Activated CD4-positive, alpha-beta memory T cell treated with anti-CD3 and anti-CD28 coated beads for 36 hours (primary cell): ENCODE measurements around the gene KRT38. TPM values are rescaled to one million over a fixed set of nuclear protein-coding genes. Genes with fewer than 3 reads are reported as not detected.

Source experiments
- CTCF ChIA-PET: fragments of 350-600 bp; sonication (Branson Sonifier 250); formaldehyde crosslinking; loops from one replicate; lab custom pipeline; 2021; ENCODE audit warnings: antibody characterized with exemption, inconsistent platforms; lab: Charles Lee
- POLR2A ChIA-PET: fragments of 350-600 bp; sonication (Branson Sonifier 250); formaldehyde crosslinking; loops from one replicate; lab custom pipeline; 2021; ENCODE audit warnings: antibody characterized with exemption; lab: Charles Lee
- DNase-seq: peaks from one replicate; pipeline ENCODE4 v3.0.0-alpha.2; 2020
- H3K27ac Mint-ChIP-seq: one replicate; pipeline ENCODE4 v1.8.0; 2021; ENCODE audit warnings: mixed read lengths
- H3K27me3 Mint-ChIP-seq: one replicate; pipeline ENCODE4 v1.8.0; 2021; ENCODE audit warnings: mixed read lengths
- H3K36me3 Mint-ChIP-seq: one replicate; pipeline ENCODE4 v1.8.0; 2021; ENCODE audit warnings: mixed read lengths
- H3K4me1 Mint-ChIP-seq: one replicate; pipeline ENCODE4 v1.8.0; 2021; ENCODE audit warnings: low read depth, mixed read lengths
- H3K4me3 Mint-ChIP-seq: one replicate; pipeline ENCODE4 v1.8.0; 2021; ENCODE audit warnings: mild to moderate bottlenecking, mixed read lengths
- H3K9me3 Mint-ChIP-seq: one replicate; pipeline ENCODE4 v1.8.0; 2021; ENCODE audit warnings: mixed read lengths
- intact Hi-C: fragments of 100-400 bp; cut with micrococcal nuclease; formaldehyde crosslinking; loops from one replicate; pipeline ENCODE4 v1.15.1; 2023
- total RNA-seq, 2 experiments: library from RNA; stranded (reverse); gene quantifications; one replicate each; pipeline ENCODE4 v1.2.3, GENCODE V29; 2021

KRT38 gene
- total RNA-seq: not detected

DNA sequence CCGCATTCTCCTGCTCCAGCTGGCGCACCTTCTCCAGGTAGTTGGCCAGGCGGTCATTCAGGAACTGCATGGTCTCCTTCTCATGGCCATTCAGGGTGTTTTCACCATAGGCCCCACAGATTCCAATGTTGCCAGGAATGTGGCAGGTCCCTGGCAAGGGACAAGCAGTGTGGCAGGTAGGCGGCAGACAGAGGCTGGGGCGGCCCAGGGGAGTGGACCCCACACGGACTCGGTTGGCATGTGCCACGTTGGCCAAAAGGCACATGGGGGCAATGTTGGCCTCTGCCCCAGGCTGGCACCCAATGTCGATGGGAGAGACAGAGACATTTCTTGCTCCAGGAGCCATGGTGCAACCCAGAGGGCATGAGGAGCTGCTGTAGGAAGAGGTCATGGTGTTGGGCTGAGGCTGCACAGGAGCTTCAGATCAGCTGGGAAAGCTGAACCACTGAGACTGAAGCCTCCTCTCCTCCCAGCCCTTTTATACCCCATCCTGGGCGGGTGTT, at the start of gene KRT38:
Gene KRT38 (minus strand): TSS at position 453 of the 503 bp plus-strand sequence. CDS start 62 bp downstream, at position 391.
- H3K27ac Mint-ChIP-seq: no peak within 1 kb of the TSS
- CTCF ChIA-PET: no interaction called here
- no peak within 1 kb of the TSS for H3K4me3 Mint-ChIP-seq
- no peaks in the 10 kb centered on the region for H3K9me3 Mint-ChIP-seq
- H3K27me3 Mint-ChIP-seq: no peaks in the 10 kb centered on the region
- no peak for DNase-seq
- POLR2A ChIA-PET: no interaction called here
- H3K36me3 Mint-ChIP-seq: no peaks in the 10 kb centered on the region
- intact Hi-C loops: no loop called here
- H3K4me1 Mint-ChIP-seq: no peaks in the 10 kb centered on the region

DNA sequence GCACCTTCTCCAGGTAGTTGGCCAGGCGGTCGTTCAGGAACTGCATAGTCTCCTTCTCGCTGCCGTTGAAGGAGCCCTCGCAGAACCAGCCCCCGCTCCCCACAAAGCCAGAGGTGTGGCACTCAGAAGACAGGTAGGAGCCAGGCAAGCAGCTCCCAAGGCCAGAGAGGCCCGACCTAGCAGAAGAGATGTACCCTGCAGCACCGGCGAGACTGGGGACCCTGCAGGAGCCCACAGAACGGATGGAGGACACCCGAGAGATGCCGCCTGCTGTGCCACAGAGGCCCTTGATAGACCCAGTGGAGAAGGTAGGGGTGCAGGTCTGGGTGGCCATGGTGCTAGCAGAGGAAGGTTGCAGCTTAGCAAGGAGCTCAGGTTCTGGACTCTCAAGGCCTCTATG, 48.7 kb upstream of the KRT38 start, which contains the start of gene KRT36:
Gene KRT36 (minus strand): TSS at position 380 of the 400 bp plus-strand sequence. CDS start 46 bp downstream, at position 334.
- intact Hi-C loops: no loop called here
- H3K4me1 Mint-ChIP-seq: peaks cover 9% of the 10 kb centered on the region
- no peaks in the 10 kb centered on the region for H3K36me3 Mint-ChIP-seq
- H3K27ac Mint-ChIP-seq: no peak within 1 kb of the TSS
- CTCF ChIA-PET: interaction anchor here (0.9 to 7.9 kb wide), 3 partner anchors 60 to 173 kb away, joined by 3 to 41 read pairs (median 15); no protein-coding TSS in a partner anchor
- H3K4me3 Mint-ChIP-seq: no peak within 1 kb of the TSS
- POLR2A ChIA-PET: no interaction called here
- no peak for DNase-seq
- H3K9me3 Mint-ChIP-seq: no peaks in the 10 kb centered on the region
- H3K27me3 Mint-ChIP-seq: no peaks in the 10 kb centered on the region

DNA sequence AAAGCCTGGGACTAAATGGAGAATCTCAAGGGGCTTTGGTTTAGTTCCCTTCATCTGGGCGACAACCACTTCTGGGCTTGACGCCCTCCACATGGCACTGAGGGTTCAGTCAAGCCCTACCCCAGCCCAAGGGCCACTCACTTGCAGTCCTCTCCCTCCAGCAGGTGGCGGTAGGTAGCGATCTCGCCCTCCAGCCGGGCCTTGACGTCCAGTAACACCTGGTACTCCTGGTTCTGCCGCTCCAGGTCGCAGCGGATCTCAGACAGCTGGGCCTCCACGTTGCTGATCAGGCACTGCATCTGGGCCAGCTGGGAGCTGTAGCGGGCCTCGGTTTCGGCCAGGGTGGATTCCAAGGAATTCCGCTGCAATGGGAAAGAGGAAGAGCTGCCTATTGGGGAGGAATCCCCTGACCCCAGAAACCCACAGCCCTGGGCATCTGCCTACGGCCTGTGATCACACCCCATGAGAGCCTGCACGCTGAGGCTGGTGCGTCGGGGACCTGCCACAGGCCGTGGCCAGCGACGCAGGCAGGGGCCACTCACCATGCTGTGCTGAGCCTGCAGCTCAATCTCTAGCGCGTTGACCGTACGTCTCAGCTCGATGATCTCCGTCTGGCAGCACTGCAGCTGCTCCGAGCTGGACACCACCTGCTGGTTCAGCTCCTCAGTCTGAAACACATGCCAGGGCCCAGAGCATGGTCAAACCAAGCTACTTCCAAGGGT, 46.2 kb upstream of the KRT38 start:
- ChIA-PET CTCF (interaction anchor here (0.7 to 7.9 kb wide), 8 partner anchors 9 to 176 kb away, joined by 3 to 41 read pairs (median 4); no protein-coding TSS in a partner anchor), POLR2A (no interaction called here)
- DNase-seq: peak; percentile 60
- Mint-ChIP-seq H3K9me3 (no peaks in the 10 kb centered on the region), H3K4me3 (no peak overlapping the region), H3K36me3 (no peaks in the 10 kb centered on the region), H3K27ac (no peak overlapping the region), H3K27me3 (no peaks in the 10 kb centered on the region), H3K4me1 (peaks cover 9% of the 10 kb centered on the region)
- intact Hi-C loops: no loop called here

- H3K36me3 Mint-ChIP-seq: no peaks in the 10 kb centered on the region
- no peaks in the 10 kb centered on the region for H3K9me3 Mint-ChIP-seq
- no peaks in the 10 kb centered on the region for H3K27me3 Mint-ChIP-seq
- H3K4me1 Mint-ChIP-seq: peaks cover 9% of the 10 kb centered on the region
- H3K4me3 Mint-ChIP-seq: no peak overlapping the region
- no peak overlapping the region for H3K27ac Mint-ChIP-seq
- no peak for DNase-seq
- ChIA-PET POLR2A (no interaction called here), CTCF (interaction anchor here (1.3 to 7.9 kb wide), 3 partner anchors 12 to 176 kb away, joined by 3 to 41 read pairs (median 15); no protein-coding TSS in a partner anchor)
- intact Hi-C loops: no loop called here
These were observed 45.5 kb upstream of the KRT38 start for GRCh38 chr17:41486316-41486715.

- Mint-ChIP-seq H3K36me3 (no peaks in the 10 kb centered on the region), H3K4me3 (no peak overlapping the region), H3K4me1 (peaks cover 3% of the 10 kb centered on the region), H3K27me3 (no peaks in the 10 kb centered on the region), H3K9me3 (no peaks in the 10 kb centered on the region), H3K27ac (no peak overlapping the region)
- DNase-seq: no peak
- intact Hi-C loops: no loop called here
- POLR2A ChIA-PET: no interaction called here
- CTCF ChIA-PET: interaction anchor here (1.1 to 7.9 kb wide), 3 partner anchors 12 to 178 kb away, joined by 4 to 41 read pairs (median 5); no protein-coding TSS in a partner anchor
These were observed 44.4 kb upstream of the KRT38 start for GRCh38 chr17:41484920-41485904.

- no peak for DNase-seq
- ChIA-PET CTCF (interaction anchor here (1.1 to 7.9 kb wide), 3 partner anchors 13 to 179 kb away, joined by 4 to 41 read pairs (median 5); no protein-coding TSS in a partner anchor), POLR2A (no interaction called here)
- Mint-ChIP-seq H3K27me3 (no peaks in the 10 kb centered on the region), H3K9me3 (no peaks in the 10 kb centered on the region), H3K36me3 (no peaks in the 10 kb centered on the region), H3K27ac (no peak overlapping the region), H3K4me1 (no peaks in the 10 kb centered on the region), H3K4me3 (no peak overlapping the region)
- intact Hi-C loops: no loop called here
These were observed 43.4 kb upstream of the KRT38 start for GRCh38 chr17:41483991-41484826.

- Mint-ChIP-seq H3K27me3 (no peaks in the 10 kb centered on the region), H3K4me1 (no peaks in the 10 kb centered on the region), H3K27ac (no peak overlapping the region), H3K4me3 (no peak overlapping the region), H3K36me3 (no peaks in the 10 kb centered on the region), H3K9me3 (no peaks in the 10 kb centered on the region)
- no peak for DNase-seq
- CTCF ChIA-PET: interaction anchor here (7.9 kb wide), 1 partner anchor 66 kb away, joined by 41 read pairs; no protein-coding TSS in a partner anchor
- intact Hi-C loops: no loop called here
- POLR2A ChIA-PET: no interaction called here
These were observed 42.7 kb upstream of the KRT38 start for GRCh38 chr17:41483531-41483930.

DNA sequence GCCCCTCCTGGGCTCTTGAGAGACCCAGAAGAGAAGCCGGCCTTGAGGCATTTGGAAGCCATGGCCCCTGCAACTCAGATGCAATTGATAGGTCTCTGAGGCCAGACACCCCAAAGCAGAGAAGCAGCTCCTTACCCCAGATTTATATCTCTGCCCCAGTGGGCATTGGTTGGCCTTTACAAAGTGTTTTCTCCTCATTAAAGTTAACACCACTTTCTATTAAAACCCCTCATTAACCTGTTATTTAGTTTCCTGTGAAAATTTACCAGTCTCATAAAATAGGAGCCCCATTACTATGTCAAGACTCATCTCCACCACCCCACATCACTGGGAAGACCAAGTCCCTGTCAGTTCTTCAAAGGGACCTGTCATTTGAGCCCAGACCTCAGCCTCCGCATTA, 40.3 kb upstream of the KRT38 start, which contains the start of gene KRT35:
Gene KRT35 (minus strand): TSS at position 116 of the 400 bp plus-strand sequence. CDS start 54 bp downstream, at position 62.
- no peaks in the 10 kb centered on the region for H3K4me1 Mint-ChIP-seq
- H3K27me3 Mint-ChIP-seq: no peaks in the 10 kb centered on the region
- ChIA-PET CTCF (interaction anchor here (1.3 to 1.8 kb wide), 2 partner anchors 69 to 571 kb away, joined by 3 to 6 read pairs; no protein-coding TSS in a partner anchor), POLR2A (no interaction called here)
- H3K4me3 Mint-ChIP-seq: no peak within 1 kb of the TSS
- no peak within 1 kb of the TSS for H3K27ac Mint-ChIP-seq
- intact Hi-C loops: no loop called here
- no peaks in the 10 kb centered on the region for H3K36me3 Mint-ChIP-seq
- no peaks in the 10 kb centered on the region for H3K9me3 Mint-ChIP-seq
- DNase-seq: no peak

DNA sequence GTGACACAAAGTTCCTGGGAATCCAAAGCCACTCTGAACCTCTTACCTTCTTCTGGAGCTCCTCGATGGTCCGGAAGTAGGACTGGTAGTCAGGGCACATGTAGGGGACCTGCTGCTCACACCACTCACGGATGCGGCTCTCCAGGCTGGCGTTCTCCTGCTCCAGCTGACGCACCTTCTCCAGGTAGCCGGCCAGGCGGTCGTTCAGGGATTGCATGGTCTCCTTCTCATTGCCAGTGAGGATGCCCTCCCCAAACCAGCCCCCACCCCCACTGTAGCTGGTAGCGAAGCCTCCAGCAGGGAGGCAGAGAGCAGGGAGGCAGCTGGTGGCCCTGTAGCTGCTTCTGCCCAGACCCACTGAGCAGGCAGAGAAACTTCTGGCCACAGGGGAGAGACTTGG, 39.8 kb upstream of the KRT38 start:
- Mint-ChIP-seq H3K36me3 (no peaks in the 10 kb centered on the region), H3K27ac (no peak overlapping the region), H3K4me1 (no peaks in the 10 kb centered on the region), H3K4me3 (no peak overlapping the region), H3K27me3 (no peaks in the 10 kb centered on the region), H3K9me3 (no peaks in the 10 kb centered on the region)
- POLR2A ChIA-PET: no interaction called here
- CTCF ChIA-PET: interaction anchor here (1.3 to 1.8 kb wide), 2 partner anchors 69 to 571 kb away, joined by 3 to 6 read pairs; no protein-coding TSS in a partner anchor
- intact Hi-C loops: no loop called here
- DNase-seq: no peak

- Mint-ChIP-seq H3K36me3 (no peaks in the 10 kb centered on the region), H3K27me3 (no peaks in the 10 kb centered on the region), H3K9me3 (no peaks in the 10 kb centered on the region), H3K4me3 (no peak overlapping the region), H3K27ac (no peak overlapping the region), H3K4me1 (no peaks in the 10 kb centered on the region)
- ChIA-PET POLR2A (no interaction called here), CTCF (interaction anchor here (1.3 to 1.8 kb wide), 3 partner anchors 69 to 570 kb away, joined by 3 to 6 read pairs (median 4); no protein-coding TSS in a partner anchor)
- DNase-seq: no peak
- intact Hi-C loops: no loop called here
These were observed 39.4 kb upstream of the KRT38 start for GRCh38 chr17:41480136-41480535.

- intact Hi-C loops: no loop called here
- Mint-ChIP-seq H3K27me3 (no peaks in the 10 kb centered on the region), H3K4me3 (no peak overlapping the region), H3K36me3 (no peaks in the 10 kb centered on the region), H3K9me3 (peaks cover 2% of the 10 kb centered on the region), H3K27ac (no peak overlapping the region), H3K4me1 (no peaks in the 10 kb centered on the region)
- DNase-seq: no peak
- ChIA-PET POLR2A (interaction anchor here (0.8 kb wide), 1 partner anchor 20 kb away, joined by 3 read pairs; no protein-coding TSS in a partner anchor), CTCF (interaction anchor here (1.0 kb wide), 1 partner anchor 9 kb away, joined by 4 read pairs; no protein-coding TSS in a partner anchor)
These were observed 37.5 kb upstream of the KRT38 start for GRCh38 chr17:41478237-41478636.
